Mucosa of descending colon (tissue), 3 donors: ENCODE measurements around the gene ELAVL1. TPM values are rescaled to one million over a fixed set of nuclear protein-coding genes. Genes with fewer than 3 reads are reported as not detected.
A peak's percentile ranks its signal among the peaks of the same experiment; 100 is the strongest.

Experiments
- ATAC-seq: fragments of 200-7000 bp; cut with Tn5 transposase; one replicate; pipeline ENCODE4 v1.9.1; 2020; ENCODE audit warnings: mild to moderate bottlenecking, moderate library complexity
- DNase-seq, 3 donors: peaks; one replicate each; pipeline ENCODE4 v3.0.0-alpha.2; 2020
- H3K36me3 ChIP-seq: fragments of 200-600 bp; one replicate; pipeline ENCODE4 v1.8.0; 2021; ENCODE audit warnings: low read depth, mild to moderate bottlenecking
- H3K4me1 ChIP-seq: fragments of 200-600 bp; one replicate; pipeline ENCODE4 v1.8.0; 2021; ENCODE audit warnings: low read depth, mild to moderate bottlenecking
- H3K4me3 ChIP-seq: fragments of 200-600 bp; one replicate; pipeline ENCODE4 v1.8.0; 2021; ENCODE audit warnings: mild to moderate bottlenecking
- H3K9me3 ChIP-seq: fragments of 200-600 bp; one replicate; pipeline ENCODE4 v1.8.0; 2021; ENCODE audit warnings: mild to moderate bottlenecking
- intact Hi-C, 2 donors: fragments of 100-400 bp; cut with DNase I in 1 of 2; cut with micrococcal nuclease in 1 of 2; formaldehyde crosslinking; loops; one replicate each; pipeline versions ENCODE4 v1.11.0 to v1.11.1; 2022; cut with DNase I, micrococcal nuclease
- total RNA-seq, 3 donors: library from RNA; stranded (reverse); fragmentation: NEBNext Ultra II Directional in 2 of 3; extraction: Animal tissue kit (Norgen Biotek cat#: 25700) in 2 of 3; gene quantifications; one replicate each; pipeline versions ENCODE4 v1.2.1 to v1.2.4, GENCODE V29; 2021 to 2023
- TF ChIP-seq, protein P1 (sequence below): fragments of 200-600 bp; IDR thresholded peaks from one replicate; pipeline ENCODE4 v1.8.0; 2022; ENCODE audit warnings: antibody characterized with exemption, mild to moderate bottlenecking
- donor health status: DM: no; HTN: no; CAD: no; lungs with moderate emphysema.
- donor health status: DM: no; HTN: no; CAD: no.
- donor health status: DM: no; HTN: yes; CAD: no.

The ELAVL1 gene
- total RNA-seq, 3 donors from 2014 or later = 43.9 to 63.9 (median 58.7) TPM

DNA sequence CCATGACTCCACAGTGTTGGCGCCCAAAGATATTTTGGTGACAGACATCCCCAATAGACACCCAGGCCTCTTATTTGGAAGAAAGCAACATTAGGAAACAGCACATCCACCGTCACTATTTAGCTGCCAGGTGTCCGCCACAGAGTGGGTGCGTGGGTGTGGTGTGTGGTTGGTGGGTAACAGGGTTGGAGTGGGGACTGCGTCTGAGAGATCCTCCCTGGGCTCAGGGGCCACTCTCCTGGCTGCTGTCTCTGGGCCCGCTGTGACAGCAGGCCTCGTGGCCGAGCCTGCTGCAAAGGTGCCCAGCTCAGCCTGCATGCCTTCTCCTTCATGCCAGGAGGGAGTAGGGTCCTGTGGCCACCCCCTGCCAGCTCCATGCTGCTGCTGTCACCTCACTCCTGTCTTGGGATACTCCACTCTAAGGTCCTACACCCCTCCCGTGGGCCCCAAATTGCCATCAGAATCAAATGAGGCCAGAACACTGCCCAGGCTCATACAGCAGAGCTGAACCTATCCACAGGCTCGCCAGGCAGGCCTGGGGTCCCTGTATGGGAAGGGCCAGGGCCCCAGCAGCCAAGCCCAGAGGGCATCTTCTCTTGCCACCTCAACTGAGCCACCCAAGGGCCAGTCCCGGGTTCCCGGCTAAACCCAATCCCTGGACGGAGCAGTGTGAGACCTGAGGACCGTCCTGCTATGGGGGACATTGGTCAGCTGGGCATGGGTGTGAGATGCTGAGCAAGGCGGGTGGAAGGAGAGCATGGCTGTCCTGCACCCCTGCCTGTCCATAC, 37.2 kb downstream of the ELAVL1 start:
- intact Hi-C loops = no loop called here
- Histone ChIP-seq H3K4me3 (no peak overlapping the region), H3K36me3 (no peaks in the 10 kb centered on the region), H3K4me1 (no peaks in the 10 kb centered on the region), H3K9me3 (no peaks in the 10 kb centered on the region)
- no peak for ATAC-seq
- peak in 1 of 3 donors; percentile 22 for DNase-seq
- TF ChIP-seq, protein P1, sequence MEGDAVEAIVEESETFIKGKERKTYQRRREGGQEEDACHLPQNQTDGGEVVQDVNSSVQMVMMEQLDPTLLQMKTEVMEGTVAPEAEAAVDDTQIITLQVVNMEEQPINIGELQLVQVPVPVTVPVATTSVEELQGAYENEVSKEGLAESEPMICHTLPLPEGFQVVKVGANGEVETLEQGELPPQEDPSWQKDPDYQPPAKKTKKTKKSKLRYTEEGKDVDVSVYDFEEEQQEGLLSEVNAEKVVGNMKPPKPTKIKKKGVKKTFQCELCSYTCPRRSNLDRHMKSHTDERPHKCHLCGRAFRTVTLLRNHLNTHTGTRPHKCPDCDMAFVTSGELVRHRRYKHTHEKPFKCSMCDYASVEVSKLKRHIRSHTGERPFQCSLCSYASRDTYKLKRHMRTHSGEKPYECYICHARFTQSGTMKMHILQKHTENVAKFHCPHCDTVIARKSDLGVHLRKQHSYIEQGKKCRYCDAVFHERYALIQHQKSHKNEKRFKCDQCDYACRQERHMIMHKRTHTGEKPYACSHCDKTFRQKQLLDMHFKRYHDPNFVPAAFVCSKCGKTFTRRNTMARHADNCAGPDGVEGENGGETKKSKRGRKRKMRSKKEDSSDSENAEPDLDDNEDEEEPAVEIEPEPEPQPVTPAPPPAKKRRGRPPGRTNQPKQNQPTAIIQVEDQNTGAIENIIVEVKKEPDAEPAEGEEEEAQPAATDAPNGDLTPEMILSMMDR = no peak

DNA sequence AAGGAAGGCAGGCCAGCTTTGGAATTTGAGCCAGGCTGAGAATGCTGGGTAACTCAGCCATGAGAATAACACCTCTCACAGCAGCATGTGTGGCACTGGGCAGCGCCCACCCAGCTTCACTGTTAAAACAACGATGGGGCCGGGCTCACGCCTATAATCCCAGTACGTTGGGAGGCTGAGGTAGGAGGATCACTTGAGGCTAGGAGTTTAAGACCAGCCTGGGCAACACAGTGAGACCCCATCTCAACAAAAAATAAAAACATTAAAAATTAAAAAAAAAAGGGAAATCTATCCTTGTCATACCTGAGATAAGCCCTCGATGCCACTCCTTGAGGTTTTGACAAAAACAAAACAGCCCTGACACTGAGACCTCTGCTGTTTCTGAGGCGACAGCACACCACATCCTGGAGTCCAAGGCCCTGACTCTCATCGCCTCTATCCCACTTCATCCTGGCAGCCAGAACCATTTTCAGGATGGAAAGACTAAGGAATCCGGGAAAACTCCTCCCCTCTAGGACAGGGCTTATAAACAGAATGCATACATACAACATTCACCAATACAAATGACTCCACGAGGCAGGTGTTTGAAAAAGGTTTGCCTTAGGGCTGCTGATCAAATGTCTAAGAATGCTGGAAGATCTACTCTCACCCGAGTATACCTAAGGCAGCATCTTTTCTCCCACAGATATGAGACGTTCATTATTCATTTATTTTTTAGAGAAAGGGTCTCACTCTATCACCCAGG, 39.3 kb downstream of the ELAVL1 start:
- TF ChIP-seq, protein P1 = no peak
- ATAC-seq (no peak), DNase-seq (no peak)
- H3K4me1 ChIP-seq = no peaks in the 10 kb centered on the region
- no peaks in the 10 kb centered on the region for H3K9me3 ChIP-seq
- no peaks in the 10 kb centered on the region for H3K36me3 ChIP-seq
- no peak overlapping the region for H3K4me3 ChIP-seq
- intact Hi-C loops = no loop called here

DNA sequence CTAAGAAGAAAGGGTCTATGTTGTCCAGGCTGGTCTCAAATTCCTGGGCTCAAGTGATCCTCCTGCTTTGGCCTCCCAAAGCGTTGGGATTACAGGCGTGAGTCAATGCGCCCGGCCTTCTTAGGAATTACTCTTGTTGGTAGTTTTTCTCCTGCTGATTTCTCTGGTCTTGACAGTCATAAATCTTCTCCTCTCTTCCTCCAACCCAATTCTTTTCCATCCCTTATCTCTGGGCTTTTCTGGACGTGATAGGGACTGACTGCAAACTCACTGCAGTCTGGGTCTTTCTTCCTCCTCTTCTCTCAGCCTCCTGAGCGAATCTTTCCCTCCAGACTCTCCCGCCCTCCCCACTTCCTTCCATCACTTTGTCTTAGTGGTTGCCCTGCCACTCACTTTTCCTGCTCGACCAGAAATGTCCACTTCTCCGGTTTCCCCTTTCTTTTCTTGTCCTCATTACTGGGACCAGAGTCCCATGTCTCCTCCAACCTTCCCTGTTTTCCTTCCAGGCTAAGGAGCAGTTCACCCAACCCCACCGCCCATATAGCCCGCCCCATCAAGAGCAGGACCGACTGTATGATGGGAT, 40.1 kb downstream of the ELAVL1 start:
- intact Hi-C loops = no loop called here
- ATAC-seq = no peak
- Histone ChIP-seq H3K36me3 (no peaks in the 10 kb centered on the region), H3K4me1 (no peaks in the 10 kb centered on the region), H3K9me3 (no peaks in the 10 kb centered on the region), H3K4me3 (no peak overlapping the region)
- no peak for DNase-seq
- TF ChIP-seq, protein P1 = no peak

DNA sequence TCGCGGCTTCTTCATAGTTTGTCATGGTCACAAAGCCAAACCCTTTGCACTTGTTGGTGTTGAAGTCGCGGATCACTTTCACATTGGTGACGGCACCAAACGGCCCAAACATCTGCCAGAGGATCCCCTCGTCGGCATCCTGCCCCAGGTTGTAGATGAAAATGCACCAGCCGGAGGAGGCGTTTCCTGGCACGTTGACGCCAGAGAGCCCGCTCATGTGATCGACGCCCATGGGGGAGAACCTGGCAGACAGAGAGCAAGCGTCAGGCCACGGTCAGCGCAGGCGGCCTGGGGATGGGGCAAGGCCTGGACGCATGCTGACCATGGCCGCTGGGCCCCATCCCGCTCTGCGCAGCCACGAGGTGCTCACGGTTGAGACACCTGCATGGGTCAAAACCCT, 41.9 kb downstream of the ELAVL1 start:
- ATAC-seq (no peak), DNase-seq (no peak)
- Histone ChIP-seq H3K36me3 (no peaks in the 10 kb centered on the region), H3K9me3 (no peaks in the 10 kb centered on the region), H3K4me1 (no peaks in the 10 kb centered on the region), H3K4me3 (no peak overlapping the region)
- intact Hi-C loops = no loop called here
- TF ChIP-seq, protein P1 = no peak

DNA sequence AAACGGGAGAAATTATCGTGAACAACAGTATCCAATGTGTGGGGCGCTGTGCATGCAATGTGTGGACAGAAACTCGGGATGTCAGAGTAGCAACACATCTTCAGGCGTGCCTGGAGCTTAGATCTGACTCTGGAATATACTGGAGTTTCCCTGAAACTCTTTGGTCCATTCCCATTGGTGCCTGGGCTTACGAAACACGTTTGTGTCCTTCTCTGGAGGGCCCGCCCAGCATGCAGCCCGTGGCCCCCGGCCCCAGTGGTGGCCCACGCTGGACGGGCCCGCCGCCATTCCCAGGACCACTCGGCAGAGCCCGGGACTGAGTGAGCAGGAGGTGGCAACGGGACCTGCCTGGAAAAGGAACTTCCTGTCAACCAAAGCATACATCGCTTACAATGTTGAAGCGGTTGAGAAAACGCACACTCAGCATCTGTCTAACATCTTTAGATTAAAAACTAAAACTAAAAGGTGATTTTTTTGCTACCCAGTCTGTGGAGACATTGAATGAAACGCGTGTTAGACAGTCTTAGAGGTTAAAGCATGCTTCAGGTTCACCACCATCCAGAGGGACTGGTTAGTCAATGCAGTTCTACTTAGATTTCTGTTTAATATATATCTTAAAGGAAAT, 42.7 kb downstream of the ELAVL1 start:
- Histone ChIP-seq H3K4me3 (no peak overlapping the region), H3K4me1 (no peaks in the 10 kb centered on the region), H3K9me3 (no peaks in the 10 kb centered on the region), H3K36me3 (no peaks in the 10 kb centered on the region)
- intact Hi-C loops = no loop called here
- ATAC-seq (no peak), DNase-seq (no peak)
- TF ChIP-seq, protein P1 = no peak
